ENCODE results near the gene ACAP2. TPM values are rescaled to one million over a fixed set of nuclear protein-coding genes. Genes with fewer than 3 reads are reported as not detected.

Gene ACAP2
- total RNA-seq, 1 experiment from 2014 or later: 42.0 TPM

- Mint-ChIP-seq H3K4me1 (peaks cover 45% of the 10 kb centered on the region), H3K9me3 (peaks cover 6% of the 10 kb centered on the region), H3K27ac (no peak overlapping the region), H3K4me3 (no peak overlapping the region), H3K27me3 (ENCODE audit: low read depth) (no peaks in the 10 kb centered on the region), H3K36me3 (peaks cover 14% of the 10 kb centered on the region)
- ChIA-PET POLR2A (no interaction called here), CTCF (interaction anchor here (1.0 to 1.6 kb wide), 5 partner anchors 12 to 553 kb away, joined by 3 to 7 read pairs (median 4); partner anchors contain the start of gene LSG1)
- DNase-seq (ENCODE audit: low spot score): no peak
- no peak for ATAC-seq
- TF ChIP-seq ZNF396 (CRISPR knock-in tag; IDR thresholded peaks at IDR 0.05; ENCODE audit: borderline replicate concordance) (no peak), TEAD4 (CRISPR knock-in tag; IDR thresholded peaks at IDR 0.05) (no peak), EMX1 (CRISPR knock-in tag; IDR thresholded peaks at IDR 0.05) (no peak)
Observed at GRCh38 chr3:195224980-195225580, 217.7 kb downstream of the ACAP2 start.

Other genes with a start within 250 kb of the ACAP2 start
- 21.4 to 23.4 TPM (median 22.5 TPM) in 3 replicates for gene XXYLT1, start 171.9 kb downstream of the ACAP2 start, total RNA-seq (2021)
- 28.1 to 34.0 TPM (median 32.9 TPM) in 3 replicates for gene PPP1R2, start 100.3 kb upstream of the ACAP2 start, total RNA-seq (2021)
- gene APOD, start 140.9 kb upstream of the ACAP2 start, total RNA-seq (2021): 0.18 TPM in 1 of 3 replicates, not detected in the others